ENCODE measurements around the gene FGFR2. TPM values are rescaled to one million over a fixed set of nuclear protein-coding genes. Genes with fewer than 3 reads are reported as not detected.

The FGFR2 gene
- total RNA-seq, 2 experiments from 2014 or later, result not detected

- TF ChIP-seq EZH2phosphoT487 (IDR thresholded peaks at IDR 0.05; ENCODE audit: borderline replicate concordance, low read depth, low read length) (no peak), CTCF (conservative IDR thresholded peaks at IDR 0.05; ENCODE audit: low read length) (no peak)
Observed at GRCh38 chr10:121536310-121536913, 61.8 kb downstream of the FGFR2 start.

GRCh38 chr10:121535381-121535780, 62.9 kb downstream of the FGFR2 start:
- BruUV-seq (replicated peaks), result no TSS peak
- CTCF ChIA-PET (ENCODE audit: unreplicated experiment), result no interaction called here

More at GRCh38 chr10:121536310-121536913, 61.8 kb downstream of the FGFR2 start:
- POLR2A ChIA-PET, result interaction anchor here (0.5 kb wide), 1 partner anchor 330 kb away, joined by 6 read pairs; no protein-coding TSS in a partner anchor
- Histone ChIP-seq H3K4me2 (ENCODE audit: low read length) (no peak overlapping the region), H3K27ac (ENCODE audit: low read depth, low read length, poor library complexity, severe bottlenecking) (no peak overlapping the region), H3K9me3 (ENCODE audit: low read length) (no peaks in the 10 kb centered on the region), H3K79me2 (ENCODE audit: insufficient read depth, low read depth, low read length) (no peaks in the 10 kb centered on the region), H3K4me1 (ENCODE audit: insufficient read depth, low read length, poor library complexity, severe bottlenecking) (no peaks in the 10 kb centered on the region), H4K20me1 (ENCODE audit: insufficient read depth, low read length) (no peaks in the 10 kb centered on the region), H2AFZ (ENCODE audit: low read length) (no peak overlapping the region), H3K4me3 (ENCODE audit: low read depth, low read length, poor library complexity, severe bottlenecking) (no peak overlapping the region), H3K36me3 (ENCODE audit: insufficient read depth, low read length) (no peaks in the 10 kb centered on the region), H3K9me2 (ENCODE audit: insufficient read depth, low read length) (no peaks in the 10 kb centered on the region)
- BruUV-seq (replicated peaks), result no TSS peak
- CTCF ChIA-PET (ENCODE audit: unreplicated experiment), result no interaction called here
- intact Hi-C loops (cut with micrococcal nuclease; ENCODE audit: unreplicated experiment), result no loop called here
- no peak for DNase-seq (ENCODE audit: low spot score)

More at GRCh38 chr10:121535381-121535780, 62.9 kb downstream of the FGFR2 start:
- intact Hi-C loops (cut with micrococcal nuclease; ENCODE audit: unreplicated experiment), result no loop called here
- H4K20me1 ChIP-seq (ENCODE audit: insufficient read depth, low read length), result no peaks in the 10 kb centered on the region
- TF ChIP-seq EZH2phosphoT487 (IDR thresholded peaks at IDR 0.05; ENCODE audit: borderline replicate concordance, low read depth, low read length), result no peak
- TF ChIP-seq CTCF (conservative IDR thresholded peaks at IDR 0.05; ENCODE audit: low read length), result no peak
- H3K9me3 ChIP-seq (ENCODE audit: low read length), result no peaks in the 10 kb centered on the region
- H3K36me3 ChIP-seq (ENCODE audit: insufficient read depth, low read length), result no peaks in the 10 kb centered on the region
- H3K4me3 ChIP-seq (ENCODE audit: low read depth, low read length, poor library complexity, severe bottlenecking), result no peak overlapping the region
- no peaks in the 10 kb centered on the region for H3K79me2 ChIP-seq (ENCODE audit: insufficient read depth, low read depth, low read length)
- H2AFZ ChIP-seq (ENCODE audit: low read length), result no peak overlapping the region
- no peak for DNase-seq (ENCODE audit: low spot score)
- no peak overlapping the region for H3K27ac ChIP-seq (ENCODE audit: low read depth, low read length, poor library complexity, severe bottlenecking)
- POLR2A ChIA-PET, result no interaction called here
- H3K4me2 ChIP-seq (ENCODE audit: low read length), result no peak overlapping the region
- no peaks in the 10 kb centered on the region for H3K4me1 ChIP-seq (ENCODE audit: insufficient read depth, low read length, poor library complexity, severe bottlenecking)
- no peaks in the 10 kb centered on the region for H3K9me2 ChIP-seq (ENCODE audit: insufficient read depth, low read length)

Measured in OCI-LY7 (cell line).